B cell (primary cell): ENCODE data around the gene NDST4. TPM values are rescaled to one million over a fixed set of nuclear protein-coding genes. Genes with fewer than 3 reads are reported as not detected.
A peak's percentile ranks its signal among the peaks of the same experiment; 100 is the strongest.

ENCODE experiments used
- ATAC-seq: fragments of 200-7000 bp; cut with Tn5 transposase; one replicate; pipeline ENCODE4 v1.10.0; 2021; ENCODE audit warnings: low read depth, mild to moderate bottlenecking, moderate number of reproducible peaks, moderate library complexity
- CTCF ChIA-PET: fragments of 350-600 bp; sonication (Branson Sonifier 250); formaldehyde crosslinking; loops from one replicate; lab custom pipeline; 2021; ENCODE audit warnings: antibody characterized with exemption, inconsistent platforms; lab: Charles Lee
- POLR2A ChIA-PET: fragments of 350-600 bp; sonication (Branson Sonifier 250); formaldehyde crosslinking; loops from one replicate; lab custom pipeline; 2021; ENCODE audit warnings: antibody characterized with exemption; lab: Charles Lee
- DNase-seq: peaks from one replicate; pipeline ENCODE4 v3.0.0; 2013
- H2AFZ ChIP-seq: 2 replicates; pipeline ENCODE4 v1.6.1; 2012; ENCODE audit warnings: mild to moderate bottlenecking, low read depth, low read length; ENCODE audit not compliant: insufficient read depth, poor library complexity, severe bottlenecking
- H3K27ac ChIP-seq, 2 donors: 1 replicate in 1 of 2; 2 replicates in 1 of 2; pipeline ENCODE4 v1.5.1; 2012 to 2013; ENCODE audit warnings: low read length in 2 of 2, mild to moderate bottlenecking in 2 of 2, moderate library complexity in 1 of 2
- H3K27me3 ChIP-seq, 4 experiments: fragments of 200-600 bp in 1 of 4; sonication (generic) in 1 of 4; replicated peaks in 1 of 4; 1 replicate in 2 of 4; 2 replicates in 2 of 4; pipeline versions ENCODE4 v1.6.1 to v1.7.0; 2013 to 2016; ENCODE audit warnings: low read length in 3 of 4, mild to moderate bottlenecking in 2 of 4, mixed read lengths in 1 of 4, moderate library complexity in 1 of 4; ENCODE audit not compliant: insufficient read depth in 4 of 4, control insufficient read depth in 3 of 4; ENCODE audit errors: control extremely low read depth in 1 of 4
- H3K36me3 ChIP-seq, 2 experiments: replicated peaks in 1 of 2; 1 replicate in 1 of 2; 2 replicates in 1 of 2; pipeline versions ENCODE4 v1.6.1 to v1.7.1; 2013; ENCODE audit warnings: low read length in 1 of 2; ENCODE audit not compliant: insufficient read depth in 2 of 2, control insufficient read depth in 1 of 2; ENCODE audit errors: control extremely low read depth in 1 of 2, extremely low read depth in 1 of 2
- H3K4me1 ChIP-seq, 2 donors: fragments of 200-600 bp in 1 of 2; sonication (generic) in 1 of 2; 1 replicate in 1 of 2; 2 replicates in 1 of 2; pipeline versions ENCODE4 v1.5.1 to v1.6.1; 2013 to 2017; ENCODE audit warnings: low read length in 2 of 2; ENCODE audit not compliant: control insufficient read depth in 2 of 2, insufficient read depth in 2 of 2
- H3K4me2 ChIP-seq: replicated peaks from 2 replicates; pipeline ENCODE3; 2012; ENCODE audit warnings: mild to moderate bottlenecking, low read depth, low read length; ENCODE audit not compliant: poor library complexity, severe bottlenecking
- H3K4me3 ChIP-seq, 5 experiments: fragments of 200-600 bp in 1 of 5; sonication (generic) in 1 of 5; 1 replicate in 3 of 5; 2 replicates in 2 of 5; pipeline versions ENCODE4 v1.5.1 to v1.7.0; 2011 to 2016; ENCODE audit warnings: low read length in 4 of 5, mild to moderate bottlenecking in 4 of 5, low read depth in 2 of 5, control low read depth in 1 of 5, moderate library complexity in 1 of 5; ENCODE audit not compliant: insufficient read depth in 1 of 5; ENCODE audit errors: control extremely low read depth in 1 of 5, extremely low read depth in 1 of 5
- H3K79me2 ChIP-seq: fragments of 200-600 bp; sonication (generic); one replicate; pipeline ENCODE4 v1.6.0; 2016; ENCODE audit warnings: low read length; ENCODE audit not compliant: control insufficient read depth, insufficient read depth
- H3K9ac ChIP-seq: fragments of 200-600 bp; sonication (generic); 2 replicates; pipeline ENCODE4 v1.6.1; 2017; ENCODE audit warnings: mild to moderate bottlenecking, low read length, moderate library complexity
- H3K9me3 ChIP-seq, 3 donors: one replicate each; pipeline versions ENCODE4 v1.6.1 to v1.7.1; 2013; ENCODE audit warnings: low read length in 2 of 3; ENCODE audit not compliant: control insufficient read depth in 2 of 3, insufficient read depth in 1 of 3; ENCODE audit errors: control extremely low read depth in 1 of 3
- H4K20me1 ChIP-seq: 2 replicates; pipeline ENCODE4 v1.6.0; 2012; ENCODE audit warnings: mild to moderate bottlenecking, low read length; ENCODE audit not compliant: insufficient read depth, control insufficient read depth, poor library complexity, severe bottlenecking
- H3K27ac Mint-ChIP-seq: one replicate; pipeline ENCODE4 v1.8.0; 2021; ENCODE audit warnings: mixed read lengths
- H3K27me3 Mint-ChIP-seq: one replicate; pipeline ENCODE4 v1.8.0; 2021; ENCODE audit warnings: mixed read lengths
- H3K4me1 Mint-ChIP-seq: one replicate; pipeline ENCODE4 v1.8.0; 2021; ENCODE audit warnings: mixed read lengths
- H3K4me3 Mint-ChIP-seq: one replicate; pipeline ENCODE4 v1.8.0; 2021; ENCODE audit warnings: mixed read lengths
- H3K9me3 Mint-ChIP-seq: one replicate; pipeline ENCODE4 v1.8.0; 2022; ENCODE audit warnings: mixed read lengths; ENCODE audit not compliant: insufficient read depth
- CTCF ChIP-seq: fragments of 200-600 bp; IDR thresholded peaks from one replicate; pipeline ENCODE4 v1.8.0; 2022; ENCODE audit warnings: antibody characterized with exemption, mild to moderate bottlenecking
- EZH2 ChIP-seq: IDR thresholded peaks from 2 replicates; pipeline ENCODE4 v1.6.1; 2012; ENCODE audit warnings: borderline replicate concordance, low read depth, mild to moderate bottlenecking, moderate library complexity, low read length; ENCODE audit not compliant: insufficient read depth, poor library complexity, severe bottlenecking
- intact Hi-C: fragments of 100-400 bp; cut with micrococcal nuclease; formaldehyde crosslinking; loops from one replicate; pipeline ENCODE4 v1.10.0; 2022
- polyA plus RNA-seq: library from polyadenylated mRNA; depleted of rRNA; stranded (reverse); fragments of >200 nt; gene quantifications from 2 replicates; pipeline ENCODE4 v1.2.3, GENCODE V29; 2012
- total RNA-seq, 2 donors: library from RNA; stranded (reverse); fragments of 120-200 nt in 1 of 2; gene quantifications; 1 replicate in 1 of 2; 2 replicates in 1 of 2; pipeline versions ENCODE4 v1.2.3 to v1.2.4, GENCODE V29; 2013 to 2022

The NDST4 gene
- total and polyA plus RNA-seq, 2 donors (not counting 1 experiment from before 2014, with no cell fraction given), result not detected

- no peaks in the 10 kb centered on the region for H3K4me1 Mint-ChIP-seq
- H3K36me3 ChIP-seq, result no peaks in the 10 kb centered on the region
- intact Hi-C loops, result no loop called here
- ATAC-seq, result no peak
- no peak overlapping the region for H3K27ac Mint-ChIP-seq
- H3K27me3 ChIP-seq, result no peaks in the 10 kb centered on the region
- H3K79me2 ChIP-seq, result no peaks in the 10 kb centered on the region
- H4K20me1 ChIP-seq, result no peaks in the 10 kb centered on the region
- H3K27me3 Mint-ChIP-seq, result no peaks in the 10 kb centered on the region
- no peak overlapping the region for H3K4me3 ChIP-seq
- no peak overlapping the region for H2AFZ ChIP-seq
- H3K9me3 ChIP-seq, result no peaks in the 10 kb centered on the region
- H3K4me2 ChIP-seq, result no peak overlapping the region
- no peaks in the 10 kb centered on the region for H3K9me3 Mint-ChIP-seq
- H3K9ac ChIP-seq, result no peak overlapping the region
- no peaks in the 10 kb centered on the region for H3K4me1 ChIP-seq
- DNase-seq, result no peak
- H3K4me3 Mint-ChIP-seq, result no peak overlapping the region
- POLR2A ChIA-PET, result no interaction called here
- CTCF ChIA-PET, result no interaction called here
- no peak overlapping the region for H3K27ac ChIP-seq
- TF ChIP-seq EZH2 (no peak), CTCF (peak; percentile 18)
Observed at GRCh38 chr4:115108850-115109249, 4.6 kb downstream of the NDST4 start.

GRCh38 chr4:115107411-115107810 is 6.0 kb downstream of the NDST4 start:
- H3K4me1 ChIP-seq, result no peaks in the 10 kb centered on the region
- Mint-ChIP-seq H3K27me3 (no peaks in the 10 kb centered on the region), H3K27ac (no peak overlapping the region), H3K4me1 (no peaks in the 10 kb centered on the region), H3K9me3 (no peaks in the 10 kb centered on the region), H3K4me3 (no peak overlapping the region)
- H3K27me3 ChIP-seq, result no peaks in the 10 kb centered on the region
- H3K4me3 ChIP-seq, result no peak overlapping the region
- no peak overlapping the region for H2AFZ ChIP-seq
- no peak for DNase-seq
- TF ChIP-seq EZH2 (no peak), CTCF (no peak)
- intact Hi-C loops, result no loop called here
- H4K20me1 ChIP-seq, result no peaks in the 10 kb centered on the region
- H3K9me3 ChIP-seq, result no peaks in the 10 kb centered on the region
- H3K4me2 ChIP-seq, result no peak overlapping the region
- H3K79me2 ChIP-seq, result no peaks in the 10 kb centered on the region
- no peak overlapping the region for H3K27ac ChIP-seq
- H3K9ac ChIP-seq, result no peak overlapping the region
- POLR2A ChIA-PET, result no interaction called here
- no peak for ATAC-seq
- no peaks in the 10 kb centered on the region for H3K36me3 ChIP-seq
- CTCF ChIA-PET, result no interaction called here
